Placental pericyte (primary cell): ENCODE results near the gene LRRC8A. TPM values are rescaled to one million over a fixed set of nuclear protein-coding genes. Genes with fewer than 3 reads are reported as not detected.

Experiments used
- total RNA-seq: library from RNA; depleted of rRNA; stranded (reverse); fragments of >200 nt; gene quantifications from 2 replicates; pipeline ENCODE4 v1.2.3, GENCODE V29; 2012

The LRRC8A gene
- total RNA-seq, result 70.5 and 117 TPM in 2 replicates

GRCh38 chr9:128881884-128882676 is at the start of gene LRRC8A, which contains the start of gene KYAT1:
Gene LRRC8A (plus strand): TSS chr9:128882133. CDS start chr9:128907165, 25,032 bp downstream.
Gene KYAT1 (minus strand): TSS chr9:128881950. CDS start chr9:128845405, 36,545 bp downstream.

GRCh38 chr9:128920381-128921058 is 38.6 kb downstream of the LRRC8A start, which contains the start of gene PHYHD1:
Gene PHYHD1 (plus strand): TSS chr9:128920982. CDS start chr9:128922324, 1,342 bp downstream.

GRCh38 chr9:128947527-128948301 is 65.8 kb downstream of the LRRC8A start, which contains the start of the genes DOLK and NUP188:
Gene DOLK (minus strand): TSS chr9:128947603. CDS start chr9:128947303, 300 bp downstream.
Gene NUP188 (plus strand): TSS chr9:128947699. CDS start chr9:128947720, 21 bp downstream.

Other genes starting within 250 kb of the LRRC8A start
- 39.4 and 95.5 TPM in 2 replicates for gene DYNC2I2, start 225.3 kb upstream of the LRRC8A start, total RNA-seq
- gene SET, start 192.9 kb upstream of the LRRC8A start, total RNA-seq, result 395 and 658 TPM in 2 replicates
- 3.1 and 3.7 TPM in 2 replicates for gene PKN3, start 179.6 kb upstream of the LRRC8A start, total RNA-seq
- 67.0 and 73.5 TPM in 2 replicates for gene ZDHHC12, start 158.0 kb upstream of the LRRC8A start, total RNA-seq
- 19.0 and 35.0 TPM in 2 replicates for gene ZER1, start 110.2 kb upstream of the LRRC8A start, total RNA-seq
- 17.8 and 18.2 TPM in 2 replicates for gene TBC1D13, start 94.9 kb upstream of the LRRC8A start, total RNA-seq
- 7.7 and 35.5 TPM in 2 replicates for gene ENDOG, start 63.6 kb upstream of the LRRC8A start, total RNA-seq
- gene SPOUT1, start 52.3 kb upstream of the LRRC8A start, total RNA-seq, result 11.2 and 40.4 TPM in 2 replicates
- 5.3 and 13.3 TPM in 2 replicates for gene KYAT1, start 183 bp upstream of the LRRC8A start, total RNA-seq
- 3.6 and 24.5 TPM in 2 replicates for gene PHYHD1, start 38.8 kb downstream of the LRRC8A start, total RNA-seq
- 33.7 and 40.4 TPM in 2 replicates for gene DOLK, start 65.5 kb downstream of the LRRC8A start, total RNA-seq
- gene NUP188, start 65.6 kb downstream of the LRRC8A start, total RNA-seq, result 56.7 and 99.2 TPM in 2 replicates
- 49.7 and 61.0 TPM in 2 replicates for gene SH3GLB2, start 146.2 kb downstream of the LRRC8A start, total RNA-seq
- gene MIGA2, start 154.5 kb downstream of the LRRC8A start, total RNA-seq, result 24.1 and 30.9 TPM in 2 replicates
- 15.1 and 25.3 TPM in 2 replicates for gene DOLPP1, start 199.0 kb downstream of the LRRC8A start, total RNA-seq
- gene CRAT, start 228.7 kb downstream of the LRRC8A start, total RNA-seq, result 46.7 and 57.1 TPM in 2 replicates
- 73.5 and 142 TPM in 2 replicates for gene PTPA, start 229.3 kb downstream of the LRRC8A start, total RNA-seq